Caco-2 (cell line): ENCODE results near the gene SLC16A2. TPM values are rescaled to one million over a fixed set of nuclear protein-coding genes. Genes with fewer than 3 reads are reported as not detected.

ENCODE experiments used
- BruUV-seq: library from RNA; stranded (reverse); fragments of 400-500 nt; replicated peaks from 2 replicates; lab custom pipeline; 2021; lab: Mats Ljungman, UMichigan
- CTCF ChIA-PET: fragments of 300-600 bp; sonication (Branson Sonifier 250); formaldehyde crosslinking; loops from one replicate; lab custom pipeline; 2022; ENCODE audit warnings: antibody characterized with exemption; lab: Charles Lee
- POLR2A ChIA-PET: fragments of 300-600 bp; sonication (Branson Sonifier 250); formaldehyde crosslinking; loops from one replicate; lab custom pipeline; 2022; ENCODE audit warnings: antibody characterized with exemption; lab: Charles Lee
- DNase-seq, 2 experiments: peaks; one replicate each; pipeline versions ENCODE4 v3.0.0 to v3.0.0-alpha.2; 2020 to 2022
- H3K27me3 ChIP-seq: replicated peaks from 2 replicates; pipeline ENCODE4 v1.6.0; 2011; ENCODE audit warnings: low read length; ENCODE audit not compliant: control insufficient read depth, insufficient read depth
- H3K36me3 ChIP-seq: 2 replicates; pipeline ENCODE4 v1.5.1; 2011; ENCODE audit warnings: low read length; ENCODE audit not compliant: control insufficient read depth, insufficient read depth
- H3K4me1 ChIP-seq: fragments of 250-450 bp; sonication (Bioruptor Pico); 2 replicates; pipeline ENCODE4 v1.5.1; 2020; ENCODE audit warnings: mild to moderate bottlenecking
- H3K4me3 ChIP-seq: 2 replicates; pipeline ENCODE4 v1.5.1; 2011; ENCODE audit warnings: low read depth, mild to moderate bottlenecking, control low read depth, low read length
- H3K9me3 ChIP-seq: fragments of 250-450 bp; sonication (Bioruptor Pico); 2 replicates; pipeline ENCODE4 v1.5.1; 2020; ENCODE audit warnings: mild to moderate bottlenecking, moderate library complexity
- H3K27ac Mint-ChIP-seq: one replicate; pipeline ENCODE4 v1.8.0; 2022; ENCODE audit warnings: mixed read lengths; ENCODE audit not compliant: unreplicated experiment
- H3K27me3 Mint-ChIP-seq: one replicate; pipeline ENCODE4 v1.8.0; 2022; ENCODE audit warnings: mixed read lengths; ENCODE audit not compliant: insufficient read depth, unreplicated experiment
- H3K36me3 Mint-ChIP-seq: one replicate; pipeline ENCODE4 v1.8.0; 2022; ENCODE audit warnings: mild to moderate bottlenecking, mixed read lengths; ENCODE audit not compliant: insufficient read depth, unreplicated experiment
- H3K4me1 Mint-ChIP-seq: one replicate; pipeline ENCODE4 v1.8.0; 2022; ENCODE audit warnings: low read depth, mixed read lengths; ENCODE audit not compliant: unreplicated experiment
- H3K4me3 Mint-ChIP-seq: one replicate; pipeline ENCODE4 v1.8.0; 2022; ENCODE audit warnings: mild to moderate bottlenecking, moderate library complexity, mixed read lengths; ENCODE audit not compliant: unreplicated experiment
- H3K9me3 Mint-ChIP-seq: one replicate; pipeline ENCODE4 v1.8.0; 2022; ENCODE audit warnings: mixed read lengths; ENCODE audit not compliant: unreplicated experiment
- CTCF ChIP-seq, 2 experiments: fragments of 200-600 bp in 1 of 2; IDR thresholded peaks; 1 replicate in 1 of 2; 2 replicates in 1 of 2; pipeline versions ENCODE4 v1.5.1 to v1.8.0; 2011 to 2022; ENCODE audit warnings: antibody characterized with exemption in 1 of 2, control low read depth in 1 of 2, inconsistent platforms in 1 of 2, low read depth in 1 of 2, low read length in 1 of 2, mild to moderate bottlenecking in 1 of 2, moderate library complexity in 1 of 2; ENCODE audit not compliant: insufficient read depth in 1 of 2, severe bottlenecking in 1 of 2, unreplicated experiment in 1 of 2
- intact Hi-C: fragments of 100-400 bp; cut with micrococcal nuclease; formaldehyde crosslinking; loops from one replicate; pipeline ENCODE4 v1.10.0; 2022; ENCODE audit not compliant: unreplicated experiment
- total RNA-seq: library from RNA; stranded (reverse); gene quantifications from 2 replicates; pipeline ENCODE4 v1.2.3, GENCODE V29; 2022

Gene SLC16A2
- total RNA-seq, 1 experiment from 2014 or later, result 0.34 TPM

GRCh38 chrX:74493806-74494205 is 72.5 kb downstream of the SLC16A2 start:
- Mint-ChIP-seq H3K36me3 (no peaks in the 10 kb centered on the region), H3K4me1 (no peaks in the 10 kb centered on the region), H3K4me3 (no peak overlapping the region), H3K27ac (no peak overlapping the region), H3K27me3 (no peaks in the 10 kb centered on the region), H3K9me3 (no peaks in the 10 kb centered on the region)
- Histone ChIP-seq H3K4me3 (no peak overlapping the region), H3K4me1 (no peaks in the 10 kb centered on the region), H3K36me3 (no peaks in the 10 kb centered on the region), H3K27me3 (no peaks in the 10 kb centered on the region), H3K9me3 (no peaks in the 10 kb centered on the region)
- no peak for DNase-seq
- ChIA-PET CTCF (no interaction called here), POLR2A (no interaction called here)
- BruUV-seq, result no TSS peak
- intact Hi-C loops, result loop anchor here (1.0 kb wide), 1 partner anchor 56 kb away; no protein-coding TSS in a partner anchor
- no peak for TF ChIP-seq CTCF (IDR thresholded peaks at IDR 0.05; ENCODE audit: insufficient read depth in 1 of 2, low read depth in 1 of 2, low read length in 1 of 2, severe bottlenecking in 1 of 2, unreplicated experiment in 1 of 2)

DNA sequence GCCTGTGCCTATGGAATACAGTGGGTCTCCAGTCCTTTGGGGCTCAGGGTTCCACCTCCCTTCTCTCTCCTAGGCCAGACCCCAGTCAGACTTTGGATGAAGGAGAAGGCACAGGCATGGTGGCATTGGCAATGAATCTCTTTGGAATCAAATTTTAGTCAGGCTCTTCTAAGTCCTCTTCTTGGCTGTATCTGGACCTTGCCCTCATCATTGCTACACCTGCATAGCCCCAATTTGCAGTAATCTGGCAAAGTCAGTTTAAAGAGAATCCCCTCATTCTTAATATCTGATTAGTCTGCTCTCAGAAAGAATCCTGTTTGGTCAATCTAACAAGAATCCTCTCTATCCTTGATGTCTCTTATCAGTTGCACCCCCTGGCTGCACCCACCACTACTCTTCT is 77.6 kb downstream of the SLC16A2 start:
- intact Hi-C loops, result no loop called here
- no peak for TF ChIP-seq CTCF (IDR thresholded peaks at IDR 0.05; ENCODE audit: insufficient read depth in 1 of 2, low read depth in 1 of 2, low read length in 1 of 2, severe bottlenecking in 1 of 2, unreplicated experiment in 1 of 2)
- Histone ChIP-seq H3K9me3 (no peaks in the 10 kb centered on the region), H3K36me3 (no peaks in the 10 kb centered on the region), H3K27me3 (no peaks in the 10 kb centered on the region), H3K4me3 (no peak overlapping the region), H3K4me1 (no peaks in the 10 kb centered on the region)
- no peaks in the 10 kb centered on the region for H3K9me3 Mint-ChIP-seq
- no TSS peak for BruUV-seq
- POLR2A ChIA-PET, result no interaction called here
- DNase-seq, result no peak
- no peak overlapping the region for H3K27ac Mint-ChIP-seq
- CTCF ChIA-PET, result no interaction called here
- no peak overlapping the region for H3K4me3 Mint-ChIP-seq
- H3K27me3 Mint-ChIP-seq, result no peaks in the 10 kb centered on the region
- no peaks in the 10 kb centered on the region for H3K36me3 Mint-ChIP-seq
- H3K4me1 Mint-ChIP-seq, result no peaks in the 10 kb centered on the region

DNA sequence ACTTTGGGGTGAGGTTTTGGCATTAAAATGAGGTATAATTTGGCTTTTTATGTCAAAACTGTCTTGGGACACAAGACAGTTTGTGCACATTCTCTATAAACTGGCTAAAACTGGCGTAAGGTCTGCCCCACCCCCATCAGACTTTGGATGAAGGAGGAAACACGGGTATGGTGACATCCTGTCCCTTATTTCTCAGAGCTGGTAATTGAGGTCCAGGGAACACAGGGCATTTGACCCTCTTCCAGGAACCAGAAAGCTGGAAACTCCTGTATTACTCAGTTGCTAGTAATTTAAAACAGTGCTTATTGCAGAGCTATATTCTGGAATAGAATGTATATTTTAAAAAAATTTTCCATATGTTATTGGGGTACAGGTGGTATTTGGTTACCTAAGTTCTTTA is 78.8 kb downstream of the SLC16A2 start:
- Histone ChIP-seq H3K36me3 (no peaks in the 10 kb centered on the region), H3K27me3 (no peaks in the 10 kb centered on the region), H3K4me1 (no peaks in the 10 kb centered on the region), H3K4me3 (no peak overlapping the region), H3K9me3 (no peaks in the 10 kb centered on the region)
- ChIA-PET CTCF (no interaction called here), POLR2A (no interaction called here)
- Mint-ChIP-seq H3K36me3 (no peaks in the 10 kb centered on the region), H3K27ac (no peak overlapping the region), H3K4me3 (no peak overlapping the region), H3K4me1 (no peaks in the 10 kb centered on the region), H3K9me3 (no peaks in the 10 kb centered on the region), H3K27me3 (no peaks in the 10 kb centered on the region)
- intact Hi-C loops, result no loop called here
- DNase-seq, result no peak
- BruUV-seq, result no TSS peak
- no peak for TF ChIP-seq CTCF (IDR thresholded peaks at IDR 0.05; ENCODE audit: insufficient read depth in 1 of 2, low read depth in 1 of 2, low read length in 1 of 2, severe bottlenecking in 1 of 2, unreplicated experiment in 1 of 2)
